HS-27A (cell line): ENCODE results near the gene CD274.
"Not testable (repeated sequence)": the region's sequence is repeated elsewhere in the genome, so short reads cannot be mapped to it uniquely, and the experiment has no call there.

Source experiments
- DNase-seq: peaks from one replicate; pipeline ENCODE4 v3.0.0-alpha.2; 2012; ENCODE audit warnings: low read depth, missing footprints

CD274 gene

DNA sequence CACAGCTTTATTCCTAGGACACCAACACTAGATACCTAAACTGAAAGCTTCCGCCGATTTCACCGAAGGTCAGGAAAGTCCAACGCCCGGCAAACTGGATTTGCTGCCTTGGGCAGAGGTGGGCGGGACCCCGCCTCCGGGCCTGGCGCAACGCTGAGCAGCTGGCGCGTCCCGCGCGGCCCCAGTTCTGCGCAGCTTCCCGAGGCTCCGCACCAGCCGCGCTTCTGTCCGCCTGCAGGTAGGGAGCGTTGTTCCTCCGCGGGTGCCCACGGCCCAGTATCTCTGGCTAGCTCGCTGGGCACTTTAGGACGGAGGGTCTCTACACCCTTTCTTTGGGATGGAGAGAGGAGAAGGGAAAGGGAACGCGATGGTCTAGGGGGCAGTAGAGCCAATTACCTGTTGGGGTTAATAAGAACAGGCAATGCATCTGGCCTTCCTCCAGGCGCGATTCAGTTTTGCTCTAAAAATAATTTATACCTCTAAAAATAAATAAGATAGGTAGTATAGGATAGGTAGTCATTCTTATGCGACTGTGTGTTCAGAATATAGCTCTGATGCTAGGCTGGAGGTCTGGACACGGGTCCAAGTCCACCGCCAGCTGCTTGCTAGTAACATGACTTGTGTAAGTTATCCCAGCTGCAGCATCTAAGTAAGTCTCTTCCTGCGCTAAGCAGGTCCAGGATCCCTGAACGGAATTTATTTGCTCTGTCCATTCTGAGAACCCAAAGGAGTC is at the start of gene CD274:
TSS of gene CD274 (plus strand) at position 184 of the 733 bp plus-strand sequence. CDS start 5,572 bp downstream, outside the sequence.
- DNase-seq, result peak; percentile 50

DNA sequence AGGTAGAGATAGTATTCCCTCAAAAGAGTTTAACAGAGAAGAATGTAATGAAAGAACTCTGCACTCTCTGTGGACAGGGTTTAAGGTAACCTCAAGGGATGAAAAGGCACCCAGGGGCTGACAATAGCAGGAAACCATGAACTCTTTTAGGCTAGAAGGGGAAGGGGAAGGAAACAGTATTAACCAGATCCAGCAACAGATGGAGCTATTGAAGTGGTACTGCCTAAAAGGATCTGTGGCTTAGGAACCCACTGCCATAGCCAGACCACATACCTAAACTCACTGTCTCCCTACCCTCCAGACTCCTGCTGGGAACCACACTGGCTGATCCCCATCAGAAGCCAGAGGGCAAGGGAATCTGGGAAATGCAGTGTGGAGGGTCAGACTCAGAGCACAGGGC is 48.1 kb upstream of the CD274 start:
- DNase-seq, result no peak

DNA sequence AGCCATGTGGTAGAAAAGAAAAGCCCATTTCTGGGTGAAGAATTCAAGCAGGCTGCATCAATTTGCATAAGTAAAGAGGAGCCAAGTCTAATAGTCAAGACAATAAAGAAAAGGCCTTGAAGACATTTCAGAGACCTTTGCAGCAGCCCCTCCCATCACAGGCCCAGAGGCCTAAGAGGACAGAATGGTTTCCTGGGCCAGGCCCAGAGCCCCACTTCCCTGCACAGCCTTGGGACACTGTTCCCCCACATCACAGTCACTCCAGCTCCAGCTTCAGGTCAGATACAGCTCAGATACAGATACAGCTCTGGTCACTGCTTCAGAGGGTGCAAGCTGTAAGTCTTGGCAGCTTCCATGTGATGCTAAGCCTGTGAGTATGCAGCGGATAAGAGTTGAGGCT is 41.7 kb upstream of the CD274 start:
- no peak for DNase-seq

DNA sequence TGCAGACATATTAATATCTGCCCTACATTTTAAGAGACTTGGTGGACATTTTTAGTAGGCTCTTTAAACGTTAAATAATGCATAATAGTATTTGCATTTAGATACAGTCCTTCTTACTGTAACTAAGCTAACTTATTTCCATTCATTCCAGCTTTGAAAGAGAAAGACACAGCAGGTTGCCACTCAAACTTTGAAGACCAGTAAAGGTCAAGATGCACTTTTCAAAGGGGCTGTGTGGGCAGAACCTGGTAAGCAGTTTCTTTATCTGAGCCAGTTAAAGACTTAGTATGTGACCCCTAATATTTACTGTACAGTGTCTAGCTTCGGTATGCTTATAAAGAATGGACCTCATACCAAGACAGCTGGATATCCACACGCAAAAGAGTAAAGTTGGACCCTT is 33.4 kb upstream of the CD274 start:
- no peak for DNase-seq

DNA sequence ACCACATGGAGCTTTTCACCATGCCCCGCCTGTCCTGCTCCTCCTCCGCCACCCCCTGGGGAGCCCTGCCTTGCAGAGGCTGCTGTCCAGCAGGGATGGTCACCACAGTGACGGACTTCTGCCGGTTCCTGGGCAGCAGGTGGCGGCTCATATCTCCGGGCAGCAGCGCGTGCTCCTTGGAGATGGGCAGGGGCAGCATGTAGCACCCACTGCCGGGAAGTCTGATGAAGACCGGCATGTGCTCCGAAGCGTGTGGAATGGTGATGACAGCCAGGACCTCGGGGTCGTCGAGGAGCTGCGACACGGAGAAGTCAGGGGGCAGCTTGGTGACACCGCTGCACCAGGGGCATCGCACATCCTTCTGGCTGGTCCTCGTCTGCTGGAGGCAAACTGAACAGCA is 31.9 kb upstream of the CD274 start:
- no peak for DNase-seq

DNA sequence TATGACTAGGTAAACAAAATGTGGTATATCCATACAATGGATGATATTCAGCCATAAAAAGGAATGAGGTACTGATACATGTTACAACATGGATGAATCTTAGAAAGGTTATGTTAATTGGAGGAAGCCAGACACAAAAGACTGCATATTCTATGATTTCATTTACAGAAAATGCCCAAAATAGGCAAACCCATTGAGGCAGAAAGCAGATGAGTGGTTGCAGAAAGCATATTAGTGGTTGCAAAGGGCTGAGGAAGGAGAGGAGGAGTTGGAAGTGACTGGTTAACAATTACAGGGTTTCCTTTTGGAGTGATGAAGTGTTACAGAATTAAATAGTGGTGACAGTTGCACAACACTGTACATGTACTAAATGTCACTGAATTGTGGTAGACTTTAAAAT is 30.4 kb upstream of the CD274 start:
- DNase-seq, result no peak

DNA sequence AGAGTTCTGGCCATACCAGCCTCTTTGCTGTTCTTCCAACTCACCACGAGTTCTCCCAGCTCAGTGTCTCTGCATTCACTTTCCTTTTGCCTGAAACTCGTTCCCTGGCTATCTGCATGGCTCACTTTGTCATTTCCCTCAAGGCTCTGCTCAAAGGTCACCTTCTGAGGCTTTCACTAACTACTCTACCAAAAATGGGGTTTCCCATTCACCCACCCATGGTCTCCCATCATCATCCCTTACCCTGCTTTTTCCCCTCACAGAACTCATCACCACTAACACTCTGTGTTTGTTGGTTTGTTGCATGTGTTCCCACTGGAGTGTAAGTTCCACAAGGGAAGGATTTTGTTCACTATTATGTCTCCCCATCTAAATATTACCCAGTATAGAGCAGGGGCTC is 29.2 kb upstream of the CD274 start:
- DNase-seq, result no peak

DNA sequence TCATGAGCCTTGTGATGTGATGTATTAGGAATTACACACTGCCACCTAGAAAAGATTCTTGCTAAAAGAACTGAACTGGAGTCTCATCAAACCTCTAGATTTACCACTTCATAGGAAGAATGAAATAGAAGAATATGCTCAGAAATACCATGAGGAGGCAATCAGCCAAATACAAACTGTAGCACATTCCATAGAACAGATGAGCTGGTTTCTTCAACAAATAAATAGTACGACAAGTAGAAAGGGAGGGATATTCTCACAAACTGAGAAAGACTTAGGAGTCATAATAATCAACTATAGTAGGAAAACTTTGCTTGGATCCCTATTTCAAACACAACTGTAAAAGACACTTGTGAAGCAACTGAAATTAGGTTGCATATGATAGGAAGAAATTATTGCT is 28.1 kb upstream of the CD274 start:
- DNase-seq, result no peak

DNA sequence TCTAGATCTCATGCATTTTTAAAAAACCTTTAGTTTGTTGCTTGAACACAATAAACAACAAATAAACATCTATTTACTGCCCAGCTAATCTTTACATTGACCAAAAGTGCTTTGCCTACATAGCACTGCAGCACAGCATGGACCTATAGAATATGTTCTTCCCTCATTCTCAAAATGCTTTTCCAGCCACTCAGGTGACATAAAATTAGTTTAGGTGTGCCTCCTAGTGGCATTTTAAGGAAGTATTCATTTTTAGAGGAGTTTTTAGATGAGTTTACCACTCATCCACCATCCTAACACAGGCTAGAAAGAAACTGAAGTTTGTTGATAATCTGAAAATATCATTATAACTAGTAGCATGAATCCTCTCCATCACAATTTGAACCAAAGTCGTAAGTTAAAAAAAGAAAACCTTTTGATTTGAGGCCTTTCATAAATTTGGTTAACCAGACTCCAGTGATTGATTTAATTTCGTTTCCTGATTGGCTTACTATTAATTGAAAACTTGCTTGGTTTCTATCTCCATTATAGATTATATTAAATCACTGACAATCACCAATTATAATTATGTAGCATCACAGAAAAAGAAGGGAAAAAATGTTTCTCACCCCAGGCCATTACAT is 25.2 kb upstream of the CD274 start:
- no peak for DNase-seq

DNA sequence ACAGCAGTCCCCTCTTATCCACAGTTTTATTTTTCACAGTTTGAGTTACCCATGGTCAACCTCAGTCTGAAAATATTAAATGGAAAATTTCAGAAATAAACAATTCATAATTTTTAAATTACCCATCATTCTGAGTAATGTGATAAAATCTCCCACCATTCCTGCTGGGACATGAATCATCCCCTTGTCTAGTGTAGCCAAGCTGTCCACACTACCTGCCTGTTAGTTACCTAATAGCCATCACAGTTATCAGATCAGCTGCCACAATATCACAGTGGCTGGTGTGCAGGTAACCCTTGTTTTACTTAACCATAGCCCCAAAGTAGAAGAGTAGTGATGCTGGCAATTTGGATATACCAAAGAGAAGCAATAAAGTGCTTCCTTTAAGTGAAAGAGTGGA is 23.3 kb upstream of the CD274 start:
- DNase-seq, result no peak

DNA sequence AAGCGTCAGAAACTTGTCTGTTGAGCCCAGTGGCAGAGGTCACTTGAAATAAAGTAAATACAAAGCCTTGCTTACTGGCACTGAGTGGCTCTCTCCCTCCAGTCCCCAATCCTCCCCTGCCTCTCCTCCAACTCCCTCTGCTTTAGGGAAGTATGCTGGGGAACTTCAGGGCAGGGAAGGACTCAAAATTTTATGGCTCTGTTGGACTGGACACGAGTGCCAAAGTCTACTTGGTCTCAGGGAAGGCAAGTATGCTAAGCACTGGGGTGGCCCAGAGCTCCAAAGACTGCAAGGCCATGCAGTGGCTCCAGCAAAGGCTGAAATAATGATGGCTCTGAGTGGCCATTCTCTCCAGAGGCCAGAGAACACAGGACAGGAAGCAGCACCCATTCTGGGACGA is 22.2 kb upstream of the CD274 start:
- DNase-seq, result no peak

DNA sequence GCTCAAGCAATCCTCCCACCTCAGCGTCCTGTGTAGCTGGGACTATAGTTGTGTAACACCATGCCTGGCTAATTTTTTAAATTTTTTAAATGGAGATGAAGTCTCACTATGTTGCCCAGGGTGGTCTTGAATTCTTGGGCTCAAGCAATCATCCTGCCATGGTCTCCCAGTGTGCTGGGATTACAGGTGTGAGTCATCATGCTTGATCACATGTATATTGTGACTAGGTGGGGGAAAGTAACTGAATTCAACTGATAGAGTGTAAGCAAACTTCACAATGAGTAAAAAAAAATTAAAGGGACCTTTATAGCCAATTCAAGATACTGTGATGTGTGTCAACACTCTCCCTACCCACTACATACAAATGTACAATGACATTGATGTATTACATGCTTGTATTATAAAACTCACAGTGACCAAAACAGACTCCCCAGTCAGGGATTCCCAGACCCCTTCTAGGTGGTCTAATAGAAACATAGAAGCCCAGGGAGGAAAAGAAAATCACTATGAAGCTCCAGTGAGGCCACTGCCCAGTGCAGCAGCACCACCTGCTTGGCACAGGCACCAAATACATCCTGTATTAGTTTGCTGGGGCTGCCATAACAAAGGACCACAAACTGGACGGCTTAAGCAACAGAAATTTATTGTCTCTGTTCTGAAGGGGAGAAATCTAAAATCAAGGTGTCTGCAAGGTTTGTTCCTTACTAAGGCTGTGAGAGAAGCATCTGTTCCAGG is 21.4 kb upstream of the CD274 start:
- DNase-seq, result no peak

DNA sequence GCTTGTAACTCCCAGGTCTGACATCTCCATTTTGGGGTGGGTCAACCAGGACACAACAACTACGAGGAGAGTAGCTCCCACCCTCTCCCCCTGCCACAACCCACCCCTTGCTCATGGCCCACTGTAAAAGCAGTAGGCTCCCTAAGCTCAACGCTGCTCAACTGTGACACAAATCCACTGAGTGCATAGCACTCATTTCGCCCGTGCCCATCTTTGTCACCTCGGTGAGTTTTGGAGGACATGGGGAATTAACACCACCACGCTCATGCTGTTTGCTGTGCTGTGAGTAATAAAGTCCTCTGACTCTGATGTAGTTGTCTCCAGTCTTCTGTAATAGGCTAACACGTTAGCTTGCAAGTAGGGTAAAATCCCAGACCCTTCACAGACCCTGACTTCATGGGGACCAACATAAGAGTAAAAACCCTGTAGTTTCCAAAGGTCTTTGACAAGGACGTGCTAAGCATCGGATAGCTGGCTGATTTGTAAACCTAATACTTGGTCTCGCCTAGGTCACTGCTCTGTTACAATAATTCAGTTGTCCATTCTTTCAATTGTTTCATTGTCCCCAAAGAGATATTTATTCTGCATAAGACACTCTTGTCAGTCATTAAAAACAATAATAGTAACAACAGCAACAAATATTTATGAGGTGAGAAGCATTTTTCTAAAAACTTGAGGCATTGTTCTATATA is 20.3 kb upstream of the CD274 start:
- DNase-seq, result no peak

DNA sequence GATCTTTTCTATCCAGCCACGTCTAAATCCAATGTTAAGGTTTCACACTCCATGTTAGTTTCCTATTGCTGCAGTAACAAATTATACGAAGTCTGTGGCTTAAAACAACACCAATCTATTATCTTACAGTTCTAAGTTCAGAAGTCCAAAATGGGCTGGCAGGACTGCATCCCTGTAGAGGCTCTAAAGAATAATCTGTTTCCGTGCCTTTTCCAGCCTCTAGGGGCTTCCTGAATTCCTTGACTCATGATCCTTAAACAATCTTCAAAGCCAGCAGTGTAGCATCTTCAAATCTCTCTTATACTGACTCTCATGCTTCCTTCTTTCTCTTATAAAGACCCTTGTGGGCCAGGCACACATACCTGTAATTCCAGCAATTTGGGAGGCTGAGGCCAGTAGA is 19.4 kb upstream of the CD274 start:
- DNase-seq, result no peak

DNA sequence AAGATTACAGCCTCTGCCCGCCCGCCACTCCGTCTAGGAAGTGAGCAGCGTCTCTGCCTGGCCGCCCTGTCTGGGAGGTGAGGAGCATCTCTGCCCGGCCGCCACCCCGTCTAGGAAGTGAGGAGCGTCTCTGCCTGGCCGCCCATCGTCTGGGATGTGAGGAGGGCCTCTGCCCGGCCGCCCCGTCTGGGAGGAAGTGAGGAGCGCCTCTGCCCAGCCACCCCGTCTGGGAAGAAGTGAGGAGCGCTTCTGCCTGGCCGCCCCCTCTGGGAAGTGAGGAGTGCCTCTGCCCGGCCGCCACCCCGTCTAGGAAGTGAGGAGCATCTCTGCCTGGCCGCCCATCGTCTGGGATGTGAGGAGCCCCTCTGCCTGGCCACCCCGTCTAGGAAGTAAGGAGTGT is 17.5 kb upstream of the CD274 start:
- not testable (repeated sequence) for DNase-seq

DNA sequence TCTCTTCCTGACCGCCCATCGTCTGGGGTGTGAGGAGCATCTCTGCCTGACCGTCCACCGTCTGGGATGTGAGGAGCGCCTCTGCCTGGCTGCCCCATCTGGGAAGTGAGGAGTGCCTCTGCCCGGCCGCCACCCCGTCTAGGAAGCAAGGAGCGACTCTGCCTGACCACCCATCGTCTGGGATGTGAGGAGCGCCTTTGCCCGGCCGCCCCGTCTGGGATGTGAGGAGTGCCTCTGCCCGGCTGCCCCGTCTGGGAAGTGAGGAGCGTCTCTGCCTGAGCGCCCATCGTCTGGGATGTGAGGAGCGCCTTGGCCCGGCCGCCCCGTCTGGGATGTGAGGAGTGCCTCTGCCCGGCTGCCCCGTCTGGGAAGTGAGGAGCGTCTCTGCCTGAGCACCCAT is 17.0 kb upstream of the CD274 start:
- DNase-seq, result not testable (repeated sequence)

DNA sequence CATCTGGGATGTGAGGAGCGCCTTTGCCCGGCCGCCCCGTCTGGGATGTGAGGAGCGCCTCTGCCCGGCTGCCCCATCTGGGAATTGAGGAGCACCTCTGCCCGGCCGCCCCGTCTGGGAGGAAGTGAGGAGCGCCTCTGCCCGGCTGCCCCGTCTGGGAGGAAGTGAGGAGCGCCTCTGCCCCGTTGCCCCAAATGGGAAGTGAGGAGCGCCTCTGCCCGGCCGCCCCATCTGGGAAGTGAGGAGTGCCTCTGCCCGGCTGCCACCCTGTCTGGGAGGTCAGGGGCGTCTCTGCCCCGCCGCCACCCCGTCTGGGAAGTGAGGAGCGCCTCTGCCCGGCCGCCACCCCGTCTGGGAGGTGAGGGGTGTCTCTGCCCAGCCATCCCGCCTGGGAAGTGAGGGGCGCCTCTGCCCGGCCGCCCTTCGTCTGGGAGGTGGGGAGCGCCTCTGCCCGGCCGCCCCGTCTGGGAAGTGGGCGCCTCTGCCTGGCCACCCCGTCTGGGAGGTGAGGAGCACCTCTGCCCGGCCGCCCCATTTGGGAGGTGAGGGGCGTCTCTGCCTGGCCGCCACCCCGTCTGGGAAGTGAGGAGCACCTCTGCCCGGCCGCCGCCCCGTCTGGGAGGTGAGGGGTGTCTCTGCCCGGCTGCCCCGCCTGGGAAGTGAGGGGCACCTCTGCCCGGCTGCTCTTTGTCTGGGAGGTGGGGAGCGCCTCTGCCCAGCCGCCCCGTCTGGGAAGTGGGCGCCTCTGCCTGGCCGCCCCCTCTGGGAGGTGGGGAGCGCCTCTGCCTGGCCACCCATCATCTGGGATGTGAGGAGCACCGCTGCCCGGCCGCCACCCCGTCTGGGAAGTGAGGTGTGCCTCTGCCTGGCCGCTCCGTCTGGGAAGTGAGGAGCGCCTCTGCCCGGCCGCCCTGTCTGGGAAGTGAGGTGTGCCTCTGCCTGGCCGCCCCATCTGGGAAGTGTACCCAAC is 16.2 kb upstream of the CD274 start:
- not testable (repeated sequence) for DNase-seq

DNA sequence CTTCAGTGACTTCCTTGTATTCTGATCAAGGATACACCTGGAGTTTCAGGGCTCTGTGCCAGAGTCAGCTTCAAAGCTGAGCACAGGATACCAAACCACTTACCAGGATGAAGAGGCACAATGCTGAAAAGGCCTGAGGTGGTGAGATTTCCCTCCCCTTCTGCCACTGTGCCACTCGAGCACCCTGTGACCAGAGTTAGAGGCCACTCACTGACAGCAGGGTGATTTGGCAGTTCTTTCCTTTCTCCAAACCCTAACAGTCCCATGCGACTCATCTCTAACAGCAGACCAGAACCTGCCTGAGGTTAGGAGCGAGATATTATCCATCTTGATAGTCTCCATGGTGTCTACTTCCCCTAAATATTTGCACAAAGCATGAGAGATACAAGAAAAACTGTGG is 14.4 kb upstream of the CD274 start:
- no peak for DNase-seq

DNA sequence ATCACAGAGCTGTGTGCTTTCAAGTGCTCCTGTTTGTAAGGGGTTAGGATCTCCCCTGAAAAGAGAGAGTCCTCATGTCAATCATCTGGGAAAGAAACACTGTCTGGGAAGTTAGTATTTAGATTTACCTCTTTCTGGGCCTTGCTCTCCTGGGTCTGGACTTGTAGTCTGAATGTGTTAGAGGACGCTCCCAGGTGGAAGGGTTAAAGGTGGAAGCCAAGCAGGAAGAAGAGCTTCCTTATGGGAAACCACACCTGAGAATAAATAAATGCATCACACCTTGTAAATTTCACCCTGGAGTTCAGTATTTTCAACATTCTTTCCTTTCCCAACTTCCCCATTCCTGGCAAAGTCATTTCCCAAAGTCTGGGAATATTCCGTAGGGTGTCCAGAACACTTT is 13.9 kb upstream of the CD274 start:
- DNase-seq, result no peak

DNA sequence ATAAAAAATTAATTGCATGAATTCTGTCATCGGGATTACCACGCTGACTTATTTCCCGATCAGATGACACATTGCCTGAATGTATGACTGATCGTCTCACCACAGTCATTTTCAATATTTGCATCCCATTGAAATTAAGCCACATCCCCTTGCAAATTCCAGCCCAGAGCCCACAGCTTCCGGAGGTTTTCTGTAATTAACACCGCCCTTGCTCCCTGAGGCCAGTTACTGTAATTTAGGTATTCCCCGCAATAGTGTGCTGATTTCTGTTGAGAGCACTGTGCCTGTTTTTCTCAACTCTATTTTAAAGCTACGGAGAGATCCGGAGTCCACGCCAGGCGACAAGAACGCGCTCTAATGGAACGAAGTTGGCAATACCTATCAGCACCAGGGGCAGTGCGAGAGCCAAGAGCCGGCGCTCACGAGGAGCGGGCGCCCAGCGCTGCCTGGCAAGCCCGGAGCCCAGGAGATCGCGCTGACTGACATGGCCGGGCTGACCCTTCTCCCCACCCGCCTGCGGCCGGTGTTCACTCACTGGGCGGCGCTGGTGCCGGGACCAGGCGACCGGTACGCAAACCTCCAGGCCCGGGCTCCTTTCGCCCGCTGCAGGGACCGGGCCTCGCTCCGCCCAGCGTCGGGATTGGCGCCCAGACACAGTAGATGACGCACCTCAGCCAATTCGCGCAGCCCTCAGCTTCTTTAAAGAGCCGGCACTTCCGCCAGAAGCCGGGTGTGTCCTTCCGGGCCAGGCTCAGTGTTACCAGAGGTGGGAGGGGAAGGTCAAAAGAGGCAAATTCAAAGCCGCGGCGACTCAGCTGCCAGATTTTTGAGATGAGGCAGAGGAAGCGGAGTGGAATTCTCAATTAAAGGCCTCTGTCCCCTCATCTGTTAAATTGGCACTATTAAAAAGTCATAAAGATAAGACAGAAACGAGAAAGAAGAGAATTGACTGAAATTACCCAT is 12.8 kb upstream of the CD274 start, which contains the start of gene PLGRKT:
TSS of gene PLGRKT (minus strand) at position 672 of the 963 bp plus-strand sequence. CDS start 5,948 bp downstream, outside the sequence.
- DNase-seq, result peak; percentile 75
